HG03108 (cell line): ENCODE measurements around the gene LRRFIP1.

Source experiments
- ATAC-seq: cut with Tn5 transposase; IDR thresholded peaks from one replicate; pipeline ENCODE4 v1.9.1; 2021; ENCODE audit warnings: moderate library complexity; ENCODE audit not compliant: unreplicated experiment

Gene LRRFIP1

DNA sequence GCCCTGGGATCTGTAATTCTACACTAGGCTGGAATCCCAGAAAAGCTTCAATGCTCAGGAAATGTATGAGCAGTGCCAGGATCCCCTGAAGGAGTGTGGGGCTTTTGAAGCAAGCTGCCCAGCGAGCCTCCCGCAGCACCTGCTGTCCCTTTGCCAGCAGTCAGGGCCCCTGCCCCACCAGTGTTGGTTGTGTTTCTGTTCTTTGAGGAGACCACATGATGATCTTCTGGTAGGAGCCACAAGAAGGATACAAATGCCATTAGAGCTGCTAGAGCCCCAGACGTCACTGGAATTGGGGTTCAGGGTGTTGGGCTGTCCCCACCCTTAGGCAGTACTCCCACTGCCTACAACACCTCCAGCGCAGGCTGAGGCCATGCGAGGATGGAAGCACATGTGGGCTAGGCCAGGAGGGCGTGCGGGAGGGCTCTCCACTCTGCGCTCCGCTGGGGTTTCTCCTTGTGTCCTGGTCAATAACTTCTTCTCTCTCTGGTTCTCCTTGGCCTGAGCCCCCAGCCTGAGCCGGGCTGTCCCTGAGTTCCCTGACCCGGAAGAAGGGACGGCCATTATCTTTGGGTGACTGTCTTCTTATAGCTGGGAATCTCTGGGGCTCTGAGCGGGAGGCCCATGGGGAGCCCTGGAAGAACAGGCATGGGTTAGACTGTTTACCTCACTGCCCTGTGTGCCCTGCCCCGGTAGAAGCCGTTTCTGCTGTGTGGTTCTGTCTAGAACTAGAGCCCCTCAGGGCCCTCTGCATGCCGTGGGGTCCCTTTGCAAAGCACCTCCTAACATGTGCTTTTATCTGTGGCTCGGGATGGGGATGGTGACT lies 73.9 kb downstream of the LRRFIP1 start:
- no peak for ATAC-seq

DNA sequence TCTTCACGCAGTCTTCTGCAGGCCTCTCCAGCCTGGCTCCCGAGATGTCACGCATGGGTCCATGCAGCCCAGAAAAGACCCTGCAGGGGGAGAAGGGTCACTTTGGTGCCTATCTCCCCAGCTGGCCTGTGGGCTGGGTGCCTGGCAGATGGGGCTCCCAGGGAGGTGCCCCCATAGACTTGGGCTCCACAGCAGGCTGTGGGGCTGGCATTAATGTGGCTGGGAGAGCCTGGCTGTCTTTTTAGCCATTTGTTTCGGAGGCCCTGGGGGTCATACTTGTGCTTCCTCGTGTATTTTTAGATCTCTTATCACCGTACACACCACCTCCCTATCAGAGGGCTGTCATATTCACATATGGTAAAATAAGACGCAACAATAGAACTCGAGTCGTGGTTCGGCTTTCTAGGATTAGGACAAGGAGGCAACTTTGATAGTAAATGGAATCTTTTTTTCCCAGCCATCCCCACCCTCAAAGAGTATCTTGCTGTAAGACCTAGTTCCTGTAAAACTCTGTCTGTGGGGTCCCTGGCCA lies 74.5 kb downstream of the LRRFIP1 start:
- no peak for ATAC-seq

DNA sequence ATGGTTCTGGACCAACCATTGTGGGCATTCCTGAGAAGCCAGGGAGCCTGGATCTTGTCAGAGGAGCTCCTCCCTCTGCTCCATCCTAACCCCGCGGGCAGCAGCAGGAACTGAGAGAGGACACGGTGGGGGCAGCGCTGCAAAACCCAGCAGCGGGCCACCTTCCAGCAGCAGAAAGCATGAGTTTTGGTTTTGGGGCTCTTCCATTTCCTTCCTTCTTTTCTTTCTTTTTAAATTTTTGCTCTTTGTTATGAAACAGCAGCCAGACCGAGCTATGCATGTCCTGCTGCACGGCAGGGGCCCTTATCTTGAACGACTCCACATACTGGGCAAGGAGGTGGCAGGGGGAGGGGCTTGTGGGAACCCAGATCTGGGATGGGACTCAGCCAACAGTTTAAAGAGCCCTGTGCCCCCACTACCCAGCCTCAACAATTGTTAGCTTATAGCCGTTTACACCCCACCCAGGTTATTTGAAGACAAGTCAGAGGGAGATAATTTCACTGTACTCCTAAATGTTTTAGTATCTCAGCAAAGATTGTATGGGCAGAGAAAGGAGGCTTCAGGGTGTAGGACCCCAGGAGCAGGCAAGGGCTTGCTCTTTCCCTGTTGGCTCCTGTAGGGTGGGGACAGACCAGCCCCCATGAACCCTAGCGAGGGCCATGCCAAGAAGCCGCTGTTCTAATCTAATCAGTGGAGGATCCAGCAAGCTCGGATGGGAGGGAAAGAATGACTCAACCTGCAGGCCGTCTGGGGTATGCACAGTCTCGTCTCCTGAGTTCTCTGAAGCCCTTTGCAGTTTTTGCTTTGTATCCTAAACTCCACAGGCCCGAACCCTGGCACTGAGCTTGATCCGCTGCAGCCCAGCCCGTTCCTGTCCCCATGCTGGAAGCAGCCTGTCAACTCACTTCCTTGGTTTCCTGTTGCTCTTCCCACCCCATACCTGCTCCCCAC lies 75.3 kb downstream of the LRRFIP1 start:
- no peak for ATAC-seq

DNA sequence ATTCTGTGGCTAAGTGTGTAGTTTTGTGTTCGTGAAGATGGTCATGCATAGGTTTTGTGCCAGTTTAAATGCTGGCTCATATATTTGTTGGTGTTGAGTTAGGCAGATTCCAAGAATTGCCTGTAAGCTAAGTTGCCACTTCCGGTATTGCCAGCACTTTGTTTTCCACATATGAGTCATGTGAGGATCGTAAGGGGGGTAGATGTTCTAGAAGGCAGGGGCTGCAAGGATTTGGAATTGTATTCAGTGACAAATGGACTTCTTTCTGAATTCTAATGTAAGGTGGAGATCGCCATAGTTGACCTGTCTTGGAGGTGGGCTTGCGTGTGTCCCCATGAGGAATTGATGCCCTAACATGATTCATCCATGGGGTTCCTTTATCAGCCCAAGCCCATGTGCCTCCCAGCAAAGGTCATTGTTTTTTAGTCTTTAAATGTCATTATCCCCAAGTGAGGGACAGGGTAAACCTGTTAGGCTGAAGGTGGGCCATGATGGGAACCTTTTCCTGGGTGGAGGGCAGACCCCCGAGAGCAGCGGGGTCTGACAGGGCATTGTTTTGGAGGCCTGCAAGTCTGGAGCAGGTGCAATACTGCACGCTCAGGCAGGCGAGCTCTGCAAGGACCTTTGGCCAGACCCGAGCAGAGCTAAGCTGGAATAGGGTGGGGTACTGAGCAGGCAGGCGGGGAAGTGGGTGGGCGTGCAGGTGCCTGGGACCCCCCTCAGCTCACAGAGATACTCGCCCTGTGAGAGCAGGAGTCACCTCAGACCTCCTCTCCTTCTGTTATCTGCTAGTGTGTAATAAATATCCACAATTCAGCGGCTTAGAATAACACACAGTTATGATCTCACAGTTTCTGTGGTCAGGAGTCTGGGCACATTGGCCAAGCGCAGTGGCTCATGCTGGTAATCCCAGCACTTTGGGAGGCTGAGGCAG lies 77.4 kb downstream of the LRRFIP1 start:
- ATAC-seq = no peak

DNA sequence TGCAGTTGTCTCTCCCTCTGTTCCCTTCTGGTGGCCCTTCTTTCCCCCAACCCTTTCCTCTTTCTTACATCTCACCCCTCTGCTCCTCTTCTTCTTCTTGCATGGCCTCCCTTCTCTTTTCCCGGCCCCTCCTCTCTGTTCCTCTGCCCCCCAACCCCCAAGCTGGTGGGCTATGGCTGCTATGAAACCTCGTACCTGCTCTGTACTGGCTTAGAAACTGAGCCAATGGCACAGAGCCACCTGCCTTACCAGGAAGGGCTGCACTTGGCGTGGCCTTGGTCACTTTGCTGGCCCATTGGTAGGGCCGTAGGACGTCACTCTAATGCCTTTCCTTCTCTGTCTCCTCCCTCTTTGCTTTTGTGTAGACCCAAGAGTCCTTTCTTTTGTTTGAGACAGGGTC lies 78.9 kb downstream of the LRRFIP1 start:
- no peak for ATAC-seq

DNA sequence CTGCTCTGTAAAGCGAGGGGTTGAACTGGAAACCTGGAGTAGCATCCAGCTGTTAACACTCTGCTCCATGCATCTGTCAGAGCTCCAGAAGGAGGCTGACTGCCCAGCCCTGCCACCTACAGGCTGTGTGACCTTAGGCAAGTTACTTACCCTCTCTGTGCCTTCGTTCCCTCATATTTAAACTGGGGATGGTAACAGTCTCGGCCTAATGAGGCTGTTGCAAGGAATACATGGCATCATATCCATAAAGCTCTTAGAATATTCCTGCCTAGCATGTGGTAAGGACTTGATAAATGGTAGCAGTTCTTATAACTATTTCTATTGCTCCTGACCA lies 80.6 kb downstream of the LRRFIP1 start:
- ATAC-seq = no peak

DNA sequence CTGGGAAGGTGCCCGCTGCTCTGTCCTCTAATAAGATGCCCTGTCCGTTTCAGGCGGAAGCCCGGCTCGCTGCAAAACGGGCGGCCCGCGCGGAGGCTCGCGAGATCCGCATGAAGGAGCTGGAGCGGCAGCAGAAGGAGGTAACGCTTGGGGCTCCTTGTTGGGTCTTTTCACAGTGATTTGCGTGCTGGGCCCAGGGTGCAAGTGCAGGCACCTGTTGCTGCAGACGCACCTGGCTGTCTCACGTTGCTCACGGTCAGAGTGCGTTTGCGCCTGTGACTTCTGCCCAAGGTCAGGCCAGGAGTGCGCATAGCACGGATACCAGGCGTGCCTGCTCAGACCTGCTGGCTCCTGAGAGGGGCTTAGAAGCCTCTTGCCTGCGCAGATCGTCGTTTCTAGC lies 81.1 kb downstream of the LRRFIP1 start:
- ATAC-seq = no peak

DNA sequence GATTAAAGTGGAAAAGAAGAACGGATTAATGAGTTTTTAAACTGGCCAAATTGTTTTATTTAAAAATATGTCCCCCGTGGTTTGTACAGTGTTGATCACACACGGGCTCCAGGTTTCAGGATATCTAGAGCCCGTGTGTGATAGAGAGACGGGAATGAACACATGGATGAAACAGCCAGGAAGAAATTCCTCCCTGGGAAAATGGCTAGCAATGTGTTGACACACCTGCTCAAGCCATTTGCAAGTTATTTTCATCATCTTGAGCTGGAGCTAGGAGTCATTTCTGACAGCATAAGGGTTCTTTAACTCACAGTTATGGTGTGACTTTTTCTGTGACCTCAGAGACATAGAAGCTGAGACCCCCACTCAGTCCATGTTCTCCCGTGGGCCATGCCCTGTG lies 81.6 kb downstream of the LRRFIP1 start:
- no peak for ATAC-seq

DNA sequence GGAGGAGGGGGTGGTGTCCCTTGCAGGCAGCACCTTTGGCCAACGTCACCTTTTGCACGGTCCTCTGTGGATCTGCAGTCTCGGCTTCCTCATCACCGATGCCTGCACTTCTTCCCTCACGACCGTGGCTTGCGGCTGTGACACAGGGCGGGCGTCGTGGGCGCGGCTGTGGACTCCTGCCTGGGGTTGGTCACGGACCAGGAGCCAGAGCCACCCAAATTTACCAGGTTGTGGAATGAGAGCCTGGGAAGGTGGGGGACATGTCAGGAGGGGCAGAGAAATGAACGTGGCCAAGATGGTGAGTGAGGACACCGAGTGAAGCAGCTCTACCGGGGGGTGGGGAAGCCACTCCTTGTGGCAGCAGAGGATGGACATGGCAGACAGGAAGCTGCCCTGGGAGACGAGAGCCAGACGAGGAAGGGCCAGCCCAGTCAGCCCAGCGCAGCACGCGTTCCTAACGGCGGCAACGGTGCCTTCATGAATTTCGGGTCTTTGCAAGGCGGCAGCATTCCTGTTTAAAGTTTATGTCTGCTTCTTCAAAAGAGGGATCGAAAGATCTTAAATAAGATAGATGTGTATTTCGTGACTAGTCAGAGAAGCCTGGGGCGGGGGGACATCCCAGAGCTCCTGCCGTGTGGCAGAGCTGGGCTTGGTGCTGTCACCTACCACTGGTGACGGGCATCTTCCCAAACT lies 84.2 kb downstream of the LRRFIP1 start:
- ATAC-seq = no peak

DNA sequence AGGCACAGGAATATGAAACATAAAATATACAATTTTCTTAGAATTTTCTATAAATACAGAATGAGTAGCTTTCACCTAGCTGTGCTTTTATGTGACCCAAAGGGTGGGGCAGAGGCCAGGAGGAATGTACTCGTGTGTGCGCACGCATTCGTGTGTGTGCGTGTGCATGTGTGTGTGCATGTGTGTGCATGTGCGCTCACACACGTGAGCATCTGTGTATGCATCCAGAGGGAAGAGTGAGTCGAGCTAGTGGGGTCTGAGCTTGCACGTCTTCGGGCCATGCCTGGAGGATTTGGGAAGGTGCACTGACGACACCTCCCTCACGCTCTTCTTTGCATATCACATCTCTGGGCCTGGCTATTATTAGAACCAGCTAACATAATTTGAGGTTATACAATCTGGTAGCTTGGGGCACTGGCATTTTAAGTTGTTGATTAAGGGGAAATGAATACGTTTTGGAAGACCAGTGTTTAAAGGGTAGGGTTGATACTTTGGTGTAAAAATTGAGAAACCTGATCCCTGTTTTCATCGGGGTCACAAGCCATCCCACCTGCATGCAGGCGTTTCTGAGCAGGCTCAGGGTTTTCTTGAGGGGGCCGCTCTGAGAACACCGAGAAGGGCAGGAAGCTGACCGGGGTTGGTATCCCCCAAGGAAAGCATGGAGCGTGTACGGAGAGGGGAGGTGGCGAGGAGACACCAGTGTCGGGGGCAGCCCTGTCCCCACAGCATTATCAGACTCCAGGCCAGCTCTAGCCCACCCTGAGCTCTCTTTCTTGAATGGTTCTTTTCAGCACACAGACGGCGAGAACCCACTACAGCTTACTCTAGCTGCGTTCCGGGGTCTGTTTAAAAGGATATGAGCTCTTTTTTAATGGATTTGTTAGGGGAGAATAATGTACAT lies 85.3 kb downstream of the LRRFIP1 start:
- no peak for ATAC-seq

DNA sequence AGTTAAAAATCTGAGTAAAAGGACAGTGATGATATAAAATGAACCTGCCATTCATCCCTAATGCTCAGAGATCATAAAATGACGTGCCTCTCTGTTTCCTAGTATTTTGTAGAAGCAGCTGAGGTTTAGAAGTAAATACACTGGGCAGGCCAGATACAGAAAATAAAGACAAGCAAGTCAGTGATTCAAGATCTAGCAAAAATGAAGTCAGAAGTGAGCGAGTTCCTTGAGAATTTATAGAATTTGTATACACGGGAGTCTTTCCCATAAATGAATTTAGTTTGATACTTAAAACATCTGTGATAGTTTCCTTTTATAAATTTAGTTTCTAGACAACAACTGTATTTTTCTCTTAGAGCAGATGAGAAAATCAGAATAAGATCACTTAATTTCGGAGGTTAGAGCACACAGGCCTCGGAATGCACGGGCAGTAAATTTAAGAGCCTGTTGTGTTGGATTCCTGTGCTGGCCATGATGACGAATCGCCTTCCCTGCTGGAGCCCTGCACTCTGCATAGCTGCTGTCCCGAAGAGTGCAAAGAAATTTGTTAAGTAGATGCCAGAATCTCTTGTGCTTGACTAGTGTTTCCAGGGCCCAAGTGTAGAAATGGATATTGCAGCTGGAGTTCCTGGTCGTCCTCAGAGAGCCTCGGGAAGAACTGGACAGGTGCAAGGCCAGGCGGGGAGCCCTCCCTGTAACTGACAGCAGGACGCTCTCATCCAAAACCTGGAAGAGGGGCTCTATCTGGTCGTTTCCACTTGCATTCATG lies 87.5 kb downstream of the LRRFIP1 start:
- ATAC-seq = no peak

DNA sequence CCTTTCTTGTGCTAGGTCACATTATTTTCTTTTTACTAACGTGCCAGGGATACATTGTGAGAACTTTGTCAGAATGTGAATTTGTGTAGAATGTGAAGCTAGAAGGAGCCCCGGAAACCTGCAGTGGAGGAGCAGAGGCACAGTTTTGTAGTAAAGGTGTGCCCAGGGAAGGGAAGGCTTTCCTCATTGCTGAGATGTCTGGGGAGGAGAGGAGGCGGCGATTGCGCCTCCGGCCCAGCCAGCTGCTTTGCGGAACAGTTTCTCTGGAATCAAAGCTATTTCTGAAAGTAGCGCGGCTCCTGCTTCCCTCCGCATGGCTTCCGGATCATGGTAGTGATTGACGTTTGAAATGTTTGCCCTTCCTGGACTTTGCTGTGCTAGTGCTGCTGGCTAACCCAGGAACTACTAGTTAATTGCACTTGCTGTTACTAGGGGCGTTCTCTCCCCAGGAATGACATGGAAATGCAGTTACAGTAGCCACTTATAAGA lies 88.1 kb downstream of the LRRFIP1 start:
- no peak for ATAC-seq

DNA sequence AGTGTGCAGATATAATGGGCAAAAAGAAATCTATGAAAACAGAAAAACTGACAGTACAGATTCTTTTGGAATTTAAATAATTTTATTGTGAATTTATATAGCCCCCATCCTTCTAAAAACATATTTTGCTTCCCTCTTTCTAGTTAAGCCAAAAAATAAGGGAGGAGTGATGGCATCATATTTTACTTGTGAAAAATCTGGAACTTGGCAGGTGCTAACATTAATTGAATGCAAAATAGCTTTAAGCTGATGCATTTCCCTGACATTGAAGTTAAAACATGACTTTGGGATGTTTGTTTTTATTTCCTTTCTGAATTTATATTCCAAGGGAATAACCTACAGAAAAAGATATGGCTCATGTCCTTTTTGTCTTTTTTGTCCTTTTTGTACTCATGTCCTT lies 88.6 kb downstream of the LRRFIP1 start:
- ATAC-seq = no peak

DNA sequence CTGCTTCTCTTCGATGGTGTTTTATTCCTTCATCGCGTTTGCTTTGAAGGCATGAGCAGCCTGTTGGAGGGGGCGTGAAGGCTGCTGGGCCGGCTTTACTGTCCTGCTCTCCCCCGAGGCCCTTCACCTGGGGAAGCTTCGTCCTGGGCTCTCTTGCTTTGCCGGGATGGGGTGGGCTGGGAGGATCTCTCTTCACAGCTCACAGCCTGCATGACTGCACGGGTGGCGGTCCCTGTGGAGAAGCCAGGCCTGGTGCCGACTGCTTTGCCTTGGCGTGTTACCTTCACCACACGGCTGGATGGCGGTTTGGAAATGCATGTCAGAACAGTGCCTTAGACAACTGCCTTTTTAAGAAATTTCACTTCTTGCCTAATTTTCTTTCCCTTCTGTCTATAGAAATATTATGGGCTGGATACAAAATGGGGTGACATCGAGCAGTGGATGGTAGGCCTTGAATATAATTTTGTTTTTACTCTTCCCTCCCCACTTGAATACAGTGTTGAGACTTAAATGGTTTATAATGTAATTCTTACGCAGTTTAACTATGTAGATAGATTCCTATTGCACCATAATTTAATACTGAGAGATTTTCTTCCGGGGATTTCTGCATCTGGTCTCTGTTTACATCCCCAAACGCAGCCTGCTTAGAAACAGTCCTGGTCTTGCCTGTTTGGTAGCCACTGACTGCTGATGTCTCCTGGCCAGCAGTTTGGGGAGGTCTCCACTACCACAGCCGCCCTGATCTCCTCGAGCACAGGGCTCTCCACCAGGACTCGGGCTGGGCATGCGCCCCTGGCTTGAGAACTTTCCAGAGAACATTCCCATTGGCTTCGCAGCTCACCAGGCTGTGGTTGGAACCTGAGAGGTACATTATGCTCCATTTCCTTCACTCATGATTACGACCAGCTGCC lies 90.2 kb downstream of the LRRFIP1 start:
- ATAC-seq = no peak

DNA sequence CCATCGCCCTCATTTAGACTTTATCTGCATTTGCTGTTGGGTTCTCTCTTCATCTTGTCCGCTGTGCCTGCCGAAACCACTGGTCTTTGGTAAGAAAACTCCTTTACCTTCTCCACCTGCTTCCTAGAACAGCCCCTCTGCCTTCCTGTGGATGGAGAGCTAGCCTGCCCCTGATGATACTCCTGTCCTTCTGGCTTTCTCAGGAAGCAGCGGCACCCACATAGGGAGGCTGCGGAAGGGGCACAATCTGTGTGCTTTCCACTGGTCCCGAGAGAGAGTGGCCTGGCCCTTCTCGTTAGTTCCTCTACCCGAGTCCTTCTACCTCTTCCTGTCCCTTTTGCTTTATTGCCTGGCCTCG lies 90.9 kb downstream of the LRRFIP1 start:
- ATAC-seq = no peak

DNA sequence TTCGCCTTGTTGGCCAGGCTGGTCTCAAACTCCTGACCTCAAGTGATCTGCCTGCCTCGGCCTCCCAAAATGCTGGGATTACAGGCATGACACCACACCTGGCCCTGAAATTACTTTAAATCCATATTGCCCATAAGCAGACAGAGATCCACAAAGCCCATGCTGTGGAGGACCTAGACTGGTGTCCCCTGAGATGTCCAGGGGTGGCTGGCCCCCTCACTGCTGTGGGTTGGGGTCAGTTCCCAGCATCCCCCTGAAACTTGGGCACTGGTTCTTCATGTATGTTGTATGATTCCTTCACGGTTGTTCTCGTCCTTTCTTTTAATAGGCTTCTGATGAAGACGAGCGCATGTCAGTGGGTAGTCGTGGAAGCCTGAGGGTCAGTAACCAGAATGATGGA lies 93.1 kb downstream of the LRRFIP1 start:
- no peak for ATAC-seq

DNA sequence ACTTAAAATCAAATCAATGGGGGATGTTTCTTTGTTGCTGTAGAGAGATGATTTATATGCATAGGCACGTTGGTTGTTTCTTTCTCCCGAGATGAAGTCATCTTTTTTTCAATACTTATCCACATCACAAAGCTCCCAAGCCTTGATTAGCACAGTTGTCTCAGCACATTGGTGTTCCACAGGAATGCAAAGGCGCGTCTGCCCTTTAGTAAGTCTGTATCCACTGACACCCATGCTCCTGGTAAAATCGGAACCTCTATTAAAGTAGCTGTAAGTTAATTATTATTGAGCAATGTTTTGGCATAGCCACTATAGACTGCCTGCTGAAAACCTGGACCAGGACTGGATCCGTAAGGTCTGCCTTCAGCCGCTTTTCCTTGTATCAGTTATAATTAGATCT lies 93.6 kb downstream of the LRRFIP1 start:
- ATAC-seq = no peak
